Posterior vena cava (tissue), 2 donors: ENCODE measurements around the gene CXorf38. TPM values are rescaled to one million over a fixed set of nuclear protein-coding genes. Genes with fewer than 3 reads are reported as not detected.

Source experiments
- DNase-seq: peaks from one replicate; pipeline ENCODE4 v3.0.0-alpha.2; 2020; ENCODE audit warnings: low spot score
- intact Hi-C, 2 donors: fragments of 100-400 bp; cut with DNase I; formaldehyde crosslinking; loops; one replicate each; pipeline versions ENCODE4 v1.14.1 to v1.14.2; 2022 to 2023
- total RNA-seq, 2 donors: library from RNA; stranded (reverse); fragmentation: NEBNext Ultra II Directional; extraction: Animal tissue kit (Norgen Biotek cat#: 25700); gene quantifications; one replicate each; pipeline ENCODE4 v1.2.1, GENCODE V29; 2021
- donor health status: DM: yes; HTN: yes; CAD: no.
- donor health status: DM: yes; HTN: yes; CAD: no.

Gene CXorf38
- total RNA-seq, 2 donors from 2014 or later, result 7.4 to 10.3 TPM

DNA sequence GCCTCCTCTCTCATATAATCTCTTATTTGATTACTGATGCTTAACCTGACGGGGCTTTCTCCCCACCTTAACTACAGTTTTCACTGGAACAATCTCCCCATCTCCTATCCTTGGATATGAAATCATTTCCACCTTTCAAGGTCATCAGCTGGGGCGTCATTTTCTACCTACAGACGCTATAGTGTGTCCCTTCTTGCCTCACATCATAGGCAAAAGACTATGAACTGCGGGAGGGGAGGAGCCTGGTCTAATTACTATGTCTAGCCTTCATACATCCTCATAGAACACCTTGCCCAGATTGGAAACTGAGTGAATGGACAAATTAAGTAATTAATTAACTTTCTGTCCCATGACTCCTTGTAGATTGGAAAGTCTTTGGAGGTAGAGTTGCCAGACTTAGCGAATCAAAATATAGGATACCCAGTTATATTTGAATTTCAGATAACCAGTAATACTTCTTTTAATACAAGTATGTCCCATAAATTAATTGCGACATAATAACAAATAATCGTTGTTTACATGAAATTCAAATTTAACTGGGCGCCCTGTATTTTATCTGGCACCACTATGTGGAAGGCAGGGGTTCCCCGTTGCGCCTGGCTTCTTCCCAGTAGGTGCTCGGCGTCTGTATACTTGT lies 67.3 kb downstream of the CXorf38 start:
- DNase-seq, result no peak
- intact Hi-C loops, result no loop called here

DNA sequence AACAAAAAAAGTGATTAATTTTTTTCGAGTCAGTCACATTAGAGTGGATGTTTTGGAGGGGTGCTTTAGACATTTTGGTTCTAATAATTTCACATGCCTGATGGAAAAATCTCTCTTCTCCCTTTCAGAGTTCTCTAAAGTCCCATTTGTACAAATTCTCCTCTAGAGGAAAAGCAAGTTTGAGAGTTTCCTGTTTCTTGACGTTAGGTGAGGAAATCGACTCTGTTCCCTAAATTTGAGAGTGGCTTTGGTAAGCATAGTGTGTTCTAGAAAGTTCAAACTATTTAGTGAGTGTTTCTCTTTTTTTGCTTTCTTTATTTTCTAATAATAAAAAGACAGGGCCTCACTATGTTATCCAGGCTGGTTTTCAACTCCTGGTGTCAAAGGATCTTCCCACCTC lies 68.2 kb downstream of the CXorf38 start:
- DNase-seq, result no peak
- intact Hi-C loops, result no loop called here

DNA sequence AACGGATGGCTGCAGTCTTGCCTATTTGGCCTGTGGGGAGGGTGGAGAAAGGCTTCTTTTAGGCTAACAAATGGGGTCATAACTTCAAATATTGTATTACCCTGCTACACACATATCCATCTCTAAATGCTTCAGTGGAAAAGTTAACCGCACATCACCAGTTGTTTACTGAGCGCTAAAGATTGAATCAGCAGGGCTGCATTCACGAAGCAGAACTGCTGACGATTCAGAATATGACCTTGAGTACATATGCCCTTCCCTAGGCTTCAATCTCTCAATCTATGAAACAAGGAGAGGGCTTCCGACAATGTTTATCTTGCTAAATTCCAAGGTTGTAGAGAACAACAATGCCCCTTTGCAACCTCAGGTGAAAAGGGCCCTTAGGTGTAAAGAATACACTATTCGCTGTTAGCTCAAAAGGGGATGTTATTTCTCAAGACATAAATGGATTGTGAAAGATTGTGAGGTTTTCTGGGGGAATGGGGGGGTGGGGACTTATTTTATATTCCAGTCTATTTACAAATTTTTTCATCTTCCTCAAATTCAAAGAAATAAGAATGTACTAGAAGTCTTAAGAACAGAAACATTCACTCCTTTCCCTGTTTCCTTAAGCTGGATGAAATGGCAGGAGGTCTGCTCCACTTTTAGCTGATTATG lies 69.2 kb downstream of the CXorf38 start:
- no peak for DNase-seq

More for the DNA sequence above, 69.2 kb downstream of the CXorf38 start:
- intact Hi-C loops, result no loop called here

Other genes with a start within 250 kb of the CXorf38 start
- gene ATP6AP2, start 66.6 kb downstream of the CXorf38 start, total RNA-seq, result 100 to 1,000 TPM; 107 to 127 TPM
- not detected for gene MPC1L, start 24.1 kb downstream of the CXorf38 start, total RNA-seq
- gene MED14, start 88.0 kb upstream of the CXorf38 start, total RNA-seq, result 10 to 100 TPM; 31.1 to 36.8 TPM